ENCODE results near the gene SNRNP40.

- TF ChIP-seq EP300 (IDR thresholded peaks at IDR 0.05; ENCODE audit: borderline replicate concordance): no peak
- TF ChIP-seq, protein P1, sequence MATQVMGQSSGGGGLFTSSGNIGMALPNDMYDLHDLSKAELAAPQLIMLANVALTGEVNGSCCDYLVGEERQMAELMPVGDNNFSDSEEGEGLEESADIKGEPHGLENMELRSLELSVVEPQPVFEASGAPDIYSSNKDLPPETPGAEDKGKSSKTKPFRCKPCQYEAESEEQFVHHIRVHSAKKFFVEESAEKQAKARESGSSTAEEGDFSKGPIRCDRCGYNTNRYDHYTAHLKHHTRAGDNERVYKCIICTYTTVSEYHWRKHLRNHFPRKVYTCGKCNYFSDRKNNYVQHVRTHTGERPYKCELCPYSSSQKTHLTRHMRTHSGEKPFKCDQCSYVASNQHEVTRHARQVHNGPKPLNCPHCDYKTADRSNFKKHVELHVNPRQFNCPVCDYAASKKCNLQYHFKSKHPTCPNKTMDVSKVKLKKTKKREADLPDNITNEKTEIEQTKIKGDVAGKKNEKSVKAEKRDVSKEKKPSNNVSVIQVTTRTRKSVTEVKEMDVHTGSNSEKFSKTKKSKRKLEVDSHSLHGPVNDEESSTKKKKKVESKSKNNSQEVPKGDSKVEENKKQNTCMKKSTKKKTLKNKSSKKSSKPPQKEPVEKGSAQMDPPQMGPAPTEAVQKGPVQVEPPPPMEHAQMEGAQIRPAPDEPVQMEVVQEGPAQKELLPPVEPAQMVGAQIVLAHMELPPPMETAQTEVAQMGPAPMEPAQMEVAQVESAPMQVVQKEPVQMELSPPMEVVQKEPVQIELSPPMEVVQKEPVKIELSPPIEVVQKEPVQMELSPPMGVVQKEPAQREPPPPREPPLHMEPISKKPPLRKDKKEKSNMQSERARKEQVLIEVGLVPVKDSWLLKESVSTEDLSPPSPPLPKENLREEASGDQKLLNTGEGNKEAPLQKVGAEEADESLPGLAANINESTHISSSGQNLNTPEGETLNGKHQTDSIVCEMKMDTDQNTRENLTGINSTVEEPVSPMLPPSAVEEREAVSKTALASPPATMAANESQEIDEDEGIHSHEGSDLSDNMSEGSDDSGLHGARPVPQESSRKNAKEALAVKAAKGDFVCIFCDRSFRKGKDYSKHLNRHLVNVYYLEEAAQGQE (IDR thresholded peaks at IDR 0.05; ENCODE audit: low read depth): no peak
- TF ChIP-seq CEBPB (IDR thresholded peaks at IDR 0.05): no peak
- no peak for TF ChIP-seq EGR1 (IDR thresholded peaks at IDR 0.05)
- TF ChIP-seq TAF1 (IDR thresholded peaks at IDR 0.05; ENCODE audit: low read depth): no peak
Measured at GRCh38 chr1:31261916-31262315, 34.7 kb downstream of the SNRNP40 start.

All from Ishikawa (cell line).